Stimulated activated CD4-positive, alpha-beta T cell treated with anti-CD3 and anti-CD28 coated beads, TNF-alpha, amount 100 ng/mL, for 48 hours (primary cell): ENCODE measurements around the gene UBALD2.
A peak's percentile ranks its signal among the peaks of the same experiment; 100 is the strongest.
"Not testable (repeated sequence)": the region's sequence is repeated elsewhere in the genome, so short reads cannot be mapped to it uniquely, and the experiment has no call there.

Experiments used
- DNase-seq, 3 donors: peaks; one replicate each; pipeline ENCODE4 v3.0.0-alpha.2; 2020; ENCODE audit warnings: low read depth in 3 of 3

Gene UBALD2

GRCh38 chr17:76277300-76278267, 12.4 kb downstream of the UBALD2 start:
- no peak for DNase-seq

GRCh38 chr17:76278268-76278908, 13.2 kb downstream of the UBALD2 start:
- DNase-seq = no peak

DNA sequence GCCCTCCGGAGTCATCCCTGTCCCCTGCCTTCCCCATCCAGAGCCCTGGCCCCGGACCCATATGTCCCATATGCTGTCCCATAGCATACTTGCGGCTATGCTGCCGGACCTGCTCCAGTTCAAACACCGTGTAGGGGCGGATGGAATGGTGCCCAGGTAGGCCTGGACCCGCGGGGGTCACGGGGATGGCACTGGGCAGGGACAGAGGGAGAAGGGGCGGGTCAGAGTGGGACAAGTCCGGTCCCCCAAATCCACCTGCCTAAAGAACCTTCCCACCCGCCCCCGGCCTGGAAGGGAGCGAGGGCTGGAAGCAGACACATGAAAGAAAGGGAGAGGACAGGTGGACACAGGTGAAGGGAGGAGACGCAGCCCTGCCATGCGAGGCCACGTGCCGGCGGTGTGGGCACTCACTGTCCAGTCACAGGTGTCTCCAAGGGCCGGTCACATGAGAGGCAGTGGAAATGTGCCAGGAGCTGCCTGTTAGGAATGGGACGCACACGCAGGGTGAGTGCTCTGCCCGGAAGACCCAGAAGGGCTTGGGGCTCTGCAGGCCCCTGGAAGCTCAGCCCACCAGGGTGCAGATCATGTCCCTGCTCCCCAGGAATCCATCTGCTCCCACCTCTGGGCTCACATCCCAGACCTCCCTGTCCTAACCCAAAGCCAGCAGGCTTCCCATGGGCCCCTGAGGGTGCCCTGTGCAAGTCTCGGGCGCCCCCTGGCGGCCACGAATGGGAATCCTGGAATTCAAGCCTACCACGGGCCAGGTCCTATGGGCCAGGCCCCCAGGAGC, 14.0 kb downstream of the UBALD2 start:
- peak; percentile 66 to 84 (median 79) for DNase-seq

DNA sequence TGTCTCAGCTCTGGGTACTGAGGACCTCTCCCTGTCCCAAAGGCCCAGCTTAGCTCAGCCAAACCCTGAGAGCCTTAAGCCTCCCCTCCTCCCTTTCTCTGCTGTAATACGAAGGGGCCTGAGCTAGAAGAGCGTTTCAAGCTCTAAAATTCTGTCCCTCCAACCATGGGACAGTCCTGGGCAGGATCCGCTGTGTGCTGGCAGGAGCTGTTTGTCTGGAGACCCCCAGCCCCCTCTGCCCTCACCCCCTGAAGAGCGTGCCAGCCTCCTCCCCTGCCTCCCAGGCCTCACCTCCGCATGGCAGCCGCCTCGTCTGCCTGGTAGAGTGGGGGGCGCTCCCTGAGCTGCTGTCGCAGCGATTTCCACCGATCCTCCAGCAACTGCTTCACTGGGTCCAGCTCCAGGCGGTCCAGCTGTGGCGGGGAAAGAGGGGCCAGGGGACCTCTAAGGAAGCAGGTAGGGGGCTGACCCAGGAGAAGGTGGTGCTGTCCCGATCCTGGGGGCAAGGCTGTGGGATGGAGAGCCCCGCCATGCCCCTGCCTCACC, 14.7 kb downstream of the UBALD2 start:
- no peak for DNase-seq

GRCh38 chr17:76280650-76281049, 15.5 kb downstream of the UBALD2 start:
- DNase-seq = no peak

- DNase-seq = no peak
Observed at GRCh38 chr17:76281573-76282371, 16.6 kb downstream of the UBALD2 start.

DNA sequence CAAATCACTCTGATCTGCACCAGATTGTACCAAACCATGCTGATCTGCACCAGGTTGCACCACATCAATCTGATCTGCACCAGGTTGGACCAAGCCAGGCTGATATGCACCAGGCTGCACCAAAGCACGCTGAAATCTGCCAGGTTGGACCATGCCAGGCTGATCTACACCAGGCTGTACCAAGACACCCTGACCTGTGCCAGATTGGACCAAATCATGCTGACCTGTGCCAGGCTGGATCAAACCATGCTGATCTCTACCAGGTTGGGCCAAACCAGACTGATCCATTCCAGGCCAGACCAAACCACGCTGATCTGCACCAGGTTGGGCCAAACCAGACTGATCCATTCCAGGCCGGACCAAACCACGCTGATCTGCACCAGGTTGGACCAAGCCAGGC, 27.4 kb downstream of the UBALD2 start:
- no peak for DNase-seq

GRCh38 chr17:76293106-76293505, 28.0 kb downstream of the UBALD2 start:
- no peak for DNase-seq

DNA sequence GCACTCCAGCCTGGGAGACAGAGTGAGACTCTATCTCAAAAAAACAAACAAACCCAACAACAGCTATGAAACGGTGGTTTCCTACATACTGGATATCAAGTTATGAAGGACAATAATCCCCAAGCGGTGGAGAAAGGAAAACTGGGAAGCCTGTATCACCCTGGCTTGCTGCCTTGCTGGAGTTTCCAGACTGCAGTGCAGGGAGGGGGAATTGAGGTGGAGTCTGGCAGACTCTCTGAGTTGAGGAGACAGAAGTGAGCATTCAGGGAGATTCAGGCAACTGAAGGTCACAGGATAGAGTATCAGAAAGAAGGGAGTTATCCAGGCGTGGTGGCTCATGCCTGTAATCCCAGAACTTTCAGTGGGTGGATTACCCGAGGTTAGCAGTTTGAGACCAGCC, 31.0 kb downstream of the UBALD2 start:
- DNase-seq = no peak

- DNase-seq = no peak
Observed at GRCh38 chr17:76296889-76297288, 31.7 kb downstream of the UBALD2 start.

DNA sequence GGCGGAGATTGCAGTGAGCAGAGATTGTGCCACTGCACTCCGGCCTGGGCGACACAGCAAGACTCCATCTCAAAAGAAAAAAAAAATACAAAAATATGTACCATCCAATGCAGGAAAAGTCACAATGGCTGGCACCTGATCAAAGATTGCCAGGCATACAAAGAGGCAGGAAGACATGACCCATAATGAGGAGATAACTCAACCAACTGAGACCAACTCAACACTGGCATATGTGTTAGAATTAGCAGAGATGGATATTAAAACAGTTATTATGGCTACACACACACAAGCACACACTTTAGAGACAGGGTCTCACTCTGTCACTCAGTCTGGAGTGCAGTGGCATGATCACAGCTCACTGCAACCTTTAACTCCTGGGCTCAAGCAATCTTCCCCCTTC, 32.3 kb downstream of the UBALD2 start:
- no peak for DNase-seq

- DNase-seq = no peak
Observed at GRCh38 chr17:76304226-76305134, 39.3 kb downstream of the UBALD2 start.

- DNase-seq = not testable (repeated sequence)
Observed at GRCh38 chr17:76305135-76305454, 39.9 kb downstream of the UBALD2 start.

GRCh38 chr17:76307299-76307965, 42.3 kb downstream of the UBALD2 start:
- DNase-seq = no peak

GRCh38 chr17:76307966-76308338, 42.8 kb downstream of the UBALD2 start, which contains the start of gene QRICH2:
Gene QRICH2, minus strand, starts transcription at chr17:76308276. Its CDS starts 278 bp downstream, at chr17:76307998.
- DNase-seq = no peak

GRCh38 chr17:76309461-76309860, 44.3 kb downstream of the UBALD2 start:
- DNase-seq = no peak

DNA sequence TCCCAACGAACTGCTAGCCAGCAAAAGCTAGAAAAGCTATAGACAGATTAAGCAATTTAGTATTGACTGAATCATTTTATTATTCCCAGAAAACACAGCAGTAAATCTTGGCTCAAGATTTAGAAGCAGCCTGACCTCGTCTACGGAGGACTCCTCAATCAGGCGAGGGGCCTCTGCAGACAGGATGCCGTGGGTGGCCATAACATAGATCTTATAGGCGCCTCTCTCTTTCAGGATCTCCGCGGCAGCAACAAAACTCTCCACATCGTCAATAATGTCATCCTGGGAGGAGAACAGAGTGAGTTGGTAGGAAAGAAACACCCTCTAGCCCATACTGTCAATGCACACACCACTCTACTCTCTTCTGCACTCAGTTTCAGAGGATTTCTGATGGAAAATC, 47.6 kb downstream of the UBALD2 start:
- DNase-seq = no peak

DNA sequence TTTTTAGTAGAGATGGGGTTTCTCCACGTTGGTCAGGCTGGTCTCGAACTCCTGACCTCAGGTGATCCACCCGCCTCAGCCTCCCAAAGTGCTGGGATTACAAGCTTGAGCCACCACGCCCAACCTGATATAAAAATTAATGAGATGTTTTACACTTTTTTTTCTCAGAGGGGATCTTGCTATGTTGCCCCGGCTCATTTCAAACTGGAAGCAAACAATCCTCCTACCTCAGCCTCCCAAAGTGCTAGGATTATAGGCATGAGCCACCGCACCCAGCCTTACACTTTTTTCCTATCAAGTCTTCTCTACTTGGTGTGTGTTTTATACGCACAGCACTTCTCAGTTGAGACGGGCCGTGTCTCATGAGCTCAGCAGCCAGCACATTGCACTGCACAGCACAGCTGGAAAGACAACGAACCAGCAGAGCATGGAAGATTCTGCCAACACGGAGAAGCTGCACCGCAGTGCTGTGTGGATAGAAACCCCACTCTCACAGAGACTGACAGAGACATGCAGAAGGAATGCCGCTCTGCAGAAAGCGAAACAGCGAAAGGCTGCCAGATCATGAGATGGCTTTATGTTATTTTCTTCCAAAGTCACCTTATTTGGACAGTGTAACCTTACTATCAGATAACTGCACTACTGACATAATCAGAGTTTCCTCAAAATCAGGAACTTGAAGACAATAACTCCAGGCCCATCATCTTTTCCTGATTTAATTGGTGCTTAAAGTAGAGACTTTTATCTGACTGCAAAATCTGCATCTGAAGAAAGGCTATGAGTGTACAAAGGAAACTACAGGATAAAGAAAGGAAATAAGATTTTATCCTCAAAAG, 49.5 kb downstream of the UBALD2 start:
- DNase-seq = no peak

- DNase-seq = no peak
Observed at GRCh38 chr17:76317535-76317934, 52.4 kb downstream of the UBALD2 start.
